ENCODE data around the gene CD63.

The CD63 gene

GRCh38 chr12:55722948-55723347, 5.9 kb downstream of the CD63 start:
- DNase-seq (ENCODE audit: low read depth in 2 of 2, low spot score in 1 of 2): no peak

GRCh38 chr12:55721601-55722213, 7.1 kb downstream of the CD63 start:
- DNase-seq (ENCODE audit: low read depth in 2 of 2, low spot score in 1 of 2): no peak

- no peak for DNase-seq (ENCODE audit: low read depth in 2 of 2, low spot score in 1 of 2)
Observed at GRCh38 chr12:55720894-55721444, 7.8 kb downstream of the CD63 start.

- DNase-seq (ENCODE audit: low read depth in 2 of 2, low spot score in 1 of 2): no peak
Observed at GRCh38 chr12:55720071-55720564, 8.7 kb downstream of the CD63 start, which contains the start of gene RDH5. RDH5 (plus strand) TSS chr12:55720393; CDS start chr12:55721185, 792 bp downstream.

- DNase-seq (ENCODE audit: low read depth in 2 of 2, low spot score in 1 of 2): no peak
Observed at GRCh38 chr12:55719371-55719770, 9.4 kb downstream of the CD63 start.

- no peak for DNase-seq (ENCODE audit: low read depth in 2 of 2, low spot score in 1 of 2)
Observed at GRCh38 chr12:55718624-55719275, 10.1 kb downstream of the CD63 start.

- DNase-seq (ENCODE audit: low read depth in 2 of 2, low spot score in 1 of 2): no peak
Observed at GRCh38 chr12:55718015-55718414, 10.8 kb downstream of the CD63 start.

- no peak for DNase-seq (ENCODE audit: low read depth in 2 of 2, low spot score in 1 of 2)
Observed at GRCh38 chr12:55717011-55718007, 11.5 kb downstream of the CD63 start.

GRCh38 chr12:55716582-55716957, 12.2 kb downstream of the CD63 start:
- DNase-seq (ENCODE audit: low read depth in 2 of 2, low spot score in 1 of 2): no peak

GRCh38 chr12:55715833-55716581, 12.8 kb downstream of the CD63 start, which contains the start of gene BLOC1S1:
BLOC1S1 (plus strand) TSS chr12:55716046; CDS start chr12:55716052, 6 bp downstream.
- peak; percentile 77 to 84 for DNase-seq (ENCODE audit: low read depth in 2 of 2, low spot score in 1 of 2)

- no peak for DNase-seq (ENCODE audit: low read depth in 2 of 2, low spot score in 1 of 2)
Observed at GRCh38 chr12:55715169-55715764, 13.5 kb downstream of the CD63 start.

- DNase-seq (ENCODE audit: low read depth in 2 of 2, low spot score in 1 of 2): no peak
Observed at GRCh38 chr12:55713721-55714120, 15.1 kb downstream of the CD63 start.

- DNase-seq (ENCODE audit: low read depth in 2 of 2, low spot score in 1 of 2): no peak
Observed at GRCh38 chr12:55712700-55713415, 16.0 kb downstream of the CD63 start.

GRCh38 chr12:55711786-55712553, 16.8 kb downstream of the CD63 start:
- DNase-seq (ENCODE audit: low read depth in 2 of 2, low spot score in 1 of 2): no peak

- DNase-seq (ENCODE audit: low read depth in 2 of 2, low spot score in 1 of 2): no peak
Observed at GRCh38 chr12:55708695-55709233, 20.0 kb downstream of the CD63 start.

- DNase-seq (ENCODE audit: low read depth in 2 of 2, low spot score in 1 of 2): no peak
Observed at GRCh38 chr12:55707841-55708694, 20.7 kb downstream of the CD63 start, which contains the start of gene ITGA7. ITGA7 (minus strand) TSS chr12:55707904; CDS start chr12:55707682, 222 bp downstream.

GRCh38 chr12:55707219-55707671, 21.6 kb downstream of the CD63 start:
- no peak for DNase-seq (ENCODE audit: low read depth in 2 of 2, low spot score in 1 of 2)

All from stimulated activated CD8-positive, alpha-beta memory T cell treated with anti-CD3 and anti-CD28 coated beads, Interleukin-4, amount 100 ng/mL, for 1 hour (primary cell).